Small intestine (tissue), 7 donors: ENCODE data around the gene CTNNB1. TPM values are rescaled to one million over a fixed set of nuclear protein-coding genes. Genes with fewer than 3 reads are reported as not detected.

ENCODE experiments used
- DNase-seq, 2 donors: peaks; one replicate each; pipeline versions ENCODE4 v3.0.0 to v3.0.0-alpha.2; 2013
- FAIRE-seq: peaks from 2 replicates; lab custom pipeline; 2012; peaks lifted over from hg19 to GRCh38; lab: Jason Lieb, UNC
- H3K27ac ChIP-seq, 3 donors: one replicate each; pipeline ENCODE4 v1.5.1; 2013; ENCODE audit warnings: low read length in 2 of 3, mild to moderate bottlenecking in 2 of 3, control low read depth in 1 of 3, inconsistent platforms in 1 of 3, low read depth in 1 of 3, moderate library complexity in 1 of 3
- H3K27me3 ChIP-seq, 3 donors: one replicate each; pipeline ENCODE4 v1.6.1; 2013; ENCODE audit warnings: low read length in 3 of 3, inconsistent platforms in 1 of 3; ENCODE audit not compliant: control insufficient read depth in 3 of 3, insufficient read depth in 3 of 3
- H3K36me3 ChIP-seq, 3 donors: one replicate each; pipeline ENCODE4 v1.6.1; 2013; ENCODE audit warnings: low read length in 3 of 3, inconsistent platforms in 1 of 3, low read depth in 1 of 3, mild to moderate bottlenecking in 1 of 3, moderate library complexity in 1 of 3; ENCODE audit not compliant: control insufficient read depth in 3 of 3, insufficient read depth in 2 of 3
- H3K4me1 ChIP-seq, 3 donors: one replicate each; pipeline ENCODE4 v1.6.1; 2013; ENCODE audit warnings: low read length in 2 of 3, inconsistent platforms in 1 of 3, low read depth in 1 of 3, mild to moderate bottlenecking in 1 of 3, moderate library complexity in 1 of 3; ENCODE audit not compliant: control insufficient read depth in 3 of 3, insufficient read depth in 2 of 3
- H3K4me3 ChIP-seq, 3 donors: one replicate each; pipeline ENCODE4 v1.5.1; 2013; ENCODE audit warnings: low read length in 3 of 3, control low read depth in 1 of 3, inconsistent platforms in 1 of 3, low read depth in 1 of 3, mild to moderate bottlenecking in 1 of 3, moderate library complexity in 1 of 3
- H3K9me3 ChIP-seq, 2 donors: one replicate each; pipeline ENCODE4 v1.6.1; 2013; ENCODE audit warnings: low read depth in 1 of 2, low read length in 1 of 2; ENCODE audit not compliant: control insufficient read depth in 2 of 2, insufficient read depth in 1 of 2
- WGBS, 3 donors: extraction: QIAGEN DNeasy Blood & Tissue Kit; methylation state at CpG; one replicate each; pipeline ENCODE4 v1.1.7; 2013; 5-methylcytosine and 5-hydroxymethylcytosine counted together
- polyA plus RNA-seq, 4 donors: library from polyadenylated mRNA; stranded (reverse) in 3 of 4; unstranded in 1 of 4; fragments of 200-250 nt in 3 of 4; fragments of 120-200 nt in 1 of 4; gene quantifications; one replicate each; pipeline versions ENCODE4 v1.2.1 to v1.2.3, GENCODE V29; 2013
- donor health status: healthy with polysubstance abuse.
- donor health status: control.
- donor health status: control.
- donor health status: Bipolar disorder and iron deficiency.
- donor health status: healthy.

The CTNNB1 gene
- polyA plus RNA-seq, 4 donors, result 226 to 439 (median 392) TPM

DNA sequence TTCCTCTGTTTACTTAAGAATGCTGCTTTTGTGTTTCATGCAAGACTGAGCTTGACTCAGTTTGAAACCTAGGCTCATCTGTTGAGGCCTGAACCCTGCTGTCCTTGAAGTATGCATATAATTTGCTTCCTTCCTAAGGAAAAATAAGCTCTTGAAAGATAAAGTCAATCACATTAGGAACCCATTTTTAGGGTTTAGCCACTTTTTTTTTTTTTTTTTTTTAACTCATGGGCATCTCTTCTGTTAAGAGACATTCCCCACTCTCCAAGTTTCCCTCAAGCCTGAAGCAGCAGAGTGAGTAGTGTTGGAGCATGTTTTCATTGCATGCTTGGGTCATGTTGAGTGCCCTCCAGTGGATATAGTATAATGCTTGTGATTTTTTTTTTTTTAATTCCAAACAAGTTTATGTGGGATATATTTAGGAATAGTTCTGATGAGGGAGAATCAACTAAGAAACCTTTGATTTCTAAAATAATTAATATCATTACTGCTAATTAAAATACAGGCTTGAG lies 3.6 kb downstream of the CTNNB1 start:
- H3K4me3 ChIP-seq, result no peak overlapping the region
- H3K27me3 ChIP-seq, result no peaks in the 10 kb centered on the region
- DNase-seq (peak; percentile 50 to 61), FAIRE-seq (no peak)
- peak overlapping the region in 2 of 3 donors; percentile 20 to 92 for H3K27ac ChIP-seq
- H3K9me3 ChIP-seq, result no peaks in the 10 kb centered on the region
- H3K36me3 ChIP-seq, result no peaks in the 10 kb centered on the region
- peaks cover 12 to 24% (median 13%) of the 10 kb centered on the region in 3 donors for H3K4me1 ChIP-seq

GRCh38 chr3:41204369-41204768 lies 5.1 kb downstream of the CTNNB1 start:
- DNase-seq (no peak), FAIRE-seq (no peak)
- Histone ChIP-seq H3K27me3 (no peaks in the 10 kb centered on the region), H3K4me3 (no peak overlapping the region), H3K9me3 (no peaks in the 10 kb centered on the region), H3K4me1 (peaks cover 13 to 26% (median 15%) of the 10 kb centered on the region in 3 donors), H3K36me3 (no peaks in the 10 kb centered on the region), H3K27ac (no peak overlapping the region)
- 63 to 78% (median 65%) methylated on average over 1 of the region's 1 CpG for WGBS, 3 donors

DNA sequence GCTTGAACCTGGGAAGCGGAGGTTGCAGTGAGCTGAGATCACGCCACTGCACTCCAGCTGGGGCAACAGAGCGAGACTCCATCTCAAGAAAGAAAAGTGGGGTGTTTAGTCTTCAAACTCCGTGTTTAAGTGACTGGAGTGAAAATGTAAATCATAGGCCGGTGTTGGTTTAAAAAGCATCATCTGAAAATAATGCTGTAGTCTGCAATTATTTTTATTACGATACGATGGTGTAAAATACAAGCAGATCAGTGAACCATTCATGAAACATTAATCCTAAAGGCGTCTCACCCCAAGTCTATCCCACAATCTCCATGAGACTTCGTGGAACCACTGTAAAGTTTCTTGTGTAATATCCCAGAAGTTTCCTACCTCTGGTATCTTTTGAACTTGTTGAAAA lies 6.3 kb downstream of the CTNNB1 start:
- DNase-seq (no peak), FAIRE-seq (no peak)
- Histone ChIP-seq H3K4me1 (peaks cover 13 to 26% (median 15%) of the 10 kb centered on the region in 3 donors), H3K36me3 (no peaks in the 10 kb centered on the region), H3K27me3 (no peaks in the 10 kb centered on the region), H3K27ac (no peak overlapping the region), H3K4me3 (no peak overlapping the region), H3K9me3 (no peaks in the 10 kb centered on the region)
- WGBS, 3 donors, result 56 to 71% (median 63%) methylated on average over 9 of the region's 9 CpGs

- H3K9me3 ChIP-seq, result no peaks in the 10 kb centered on the region
- H3K4me1 ChIP-seq, result peaks cover 13 to 33% (median 13%) of the 10 kb centered on the region in 3 donors
- H3K27ac ChIP-seq, result no peak overlapping the region
- FAIRE-seq (no peak), DNase-seq (no peak)
- 18 to 30% (median 21%) methylated on average over 1 of the region's 1 CpG for WGBS, 3 donors
- no peak overlapping the region for H3K4me3 ChIP-seq
- no peaks in the 10 kb centered on the region for H3K36me3 ChIP-seq
- no peaks in the 10 kb centered on the region for H3K27me3 ChIP-seq
Observed at GRCh38 chr3:41207355-41207754, 8.1 kb downstream of the CTNNB1 start.

GRCh38 chr3:41208507-41209220 lies 9.4 kb downstream of the CTNNB1 start:
- 49 to 64% (median 61%) methylated on average over 7 of the region's 7 CpGs for WGBS, 3 donors
- no peak for FAIRE-seq
- Histone ChIP-seq H3K9me3 (no peaks in the 10 kb centered on the region), H3K4me1 (peaks cover 13 to 40% (median 15%) of the 10 kb centered on the region in 3 donors), H3K27ac (no peak overlapping the region), H3K4me3 (no peak overlapping the region), H3K27me3 (no peaks in the 10 kb centered on the region), H3K36me3 (no peaks in the 10 kb centered on the region)
- peak in 1 of 2 donors; percentile 55 for DNase-seq

GRCh38 chr3:41209646-41210045 lies 10.3 kb downstream of the CTNNB1 start:
- Histone ChIP-seq H3K36me3 (no peaks in the 10 kb centered on the region), H3K27me3 (no peaks in the 10 kb centered on the region), H3K9me3 (no peaks in the 10 kb centered on the region), H3K27ac (no peak overlapping the region), H3K4me1 (peaks cover 11 to 41% (median 17%) of the 10 kb centered on the region in 3 donors), H3K4me3 (no peak overlapping the region)
- no peak for DNase-seq
- no peak for FAIRE-seq
- 88 to 93% (median 93%) methylated on average over 5 of the region's 5 CpGs for WGBS, 3 donors

DNA sequence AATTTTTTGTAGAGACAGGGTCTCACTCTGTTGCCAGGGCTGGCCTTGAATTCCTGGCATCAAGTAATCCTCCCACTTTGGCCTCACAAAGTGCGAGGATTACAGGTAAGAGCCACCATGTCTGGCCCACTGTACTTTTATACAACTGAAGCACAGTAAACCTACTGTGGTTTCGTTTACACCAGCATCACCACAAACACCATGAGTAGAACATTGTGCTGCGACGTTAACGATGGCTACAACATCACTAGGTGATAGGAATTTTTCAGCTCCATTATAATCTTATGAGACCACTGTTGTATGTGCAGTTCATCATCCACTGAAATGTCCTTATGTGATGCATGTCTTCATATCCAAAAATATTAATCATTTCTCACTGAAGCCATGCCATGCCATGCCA lies 11.7 kb downstream of the CTNNB1 start:
- DNase-seq (no peak), FAIRE-seq (no peak)

DNA sequence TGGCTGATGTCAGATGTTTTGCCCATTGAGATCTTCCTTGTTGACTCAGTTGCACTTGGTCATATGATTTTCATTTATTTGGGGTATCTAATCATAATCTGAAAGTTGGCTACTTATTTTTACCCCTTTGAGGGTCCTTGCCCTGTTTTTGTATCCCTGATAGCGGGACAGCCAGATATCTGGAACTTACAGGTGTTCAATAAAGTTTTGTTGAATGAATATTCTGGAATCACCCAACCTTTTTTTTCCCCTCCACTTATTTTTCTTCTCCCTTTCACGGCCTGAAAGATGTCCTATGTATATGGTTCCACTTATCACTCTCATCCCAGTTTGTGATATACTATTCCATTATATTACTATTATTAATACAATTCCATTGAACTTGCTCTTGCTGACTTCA lies 12.8 kb downstream of the CTNNB1 start:
- Histone ChIP-seq H3K36me3 (no peaks in the 10 kb centered on the region), H3K27me3 (no peaks in the 10 kb centered on the region), H3K4me1 (peaks cover 3 to 30% (median 13%) of the 10 kb centered on the region in 3 donors), H3K27ac (no peak overlapping the region), H3K4me3 (no peak overlapping the region), H3K9me3 (no peaks in the 10 kb centered on the region)
- WGBS, 3 donors, result 90 to 93% (median 93%) methylated on average over 2 of the region's 2 CpGs
- FAIRE-seq (no peak), DNase-seq (no peak)

More for the DNA sequence above, 11.7 kb downstream of the CTNNB1 start:
- no peaks in the 10 kb centered on the region for H3K36me3 ChIP-seq
- no peak overlapping the region for H3K4me3 ChIP-seq
- H3K4me1 ChIP-seq, result peaks cover 11 to 34% (median 15%) of the 10 kb centered on the region in 3 donors
- no peaks in the 10 kb centered on the region for H3K27me3 ChIP-seq
- no peaks in the 10 kb centered on the region for H3K9me3 ChIP-seq
- H3K27ac ChIP-seq, result no peak overlapping the region
- 80 to 84% (median 84%) methylated on average over 5 of the region's 5 CpGs for WGBS, 3 donors
